H1 (cell line): ENCODE data around the gene ARHGEF19. TPM values are rescaled to one million over a fixed set of nuclear protein-coding genes. Genes with fewer than 3 reads are reported as not detected.

ENCODE experiments used
- CTCF ChIA-PET: fragments of 300-600 bp; sonication (Branson Sonifier 250); formaldehyde crosslinking; loops from one replicate; lab custom pipeline; 2021; ENCODE audit not compliant: partially characterized antibody; lab: Charles Lee
- POLR2A ChIA-PET: fragments of 300-600 bp; sonication (Branson Sonifier 250); formaldehyde crosslinking; loops from one replicate; lab custom pipeline; 2021; ENCODE audit warnings: inconsistent platforms; ENCODE audit not compliant: partially characterized antibody; lab: Charles Lee
- DNase-seq, 2 experiments: peaks; one replicate each; pipeline versions ENCODE4 v3.0.0 to v3.0.0-alpha.2; 2010 to 2022; ENCODE audit warnings: low spot score in 2 of 2, low read depth in 1 of 2, mixed read lengths in 1 of 2
- FAIRE-seq: peaks from 2 replicates; lab custom pipeline; 2011; peaks lifted over from hg19 to GRCh38; lab: Jason Lieb, UNC
- H2AFZ ChIP-seq: 2 replicates; pipeline ENCODE4 v1.8.1; 2012; ENCODE audit warnings: low read length, inconsistent platforms
- H2AK5ac ChIP-seq: 2 replicates; pipeline ENCODE4 v1.6.1; 2013; ENCODE audit warnings: low read depth, low read length
- H2BK120ac ChIP-seq: replicated peaks from 2 replicates; pipeline ENCODE3; 2013; ENCODE audit warnings: low read depth, low read length, inconsistent platforms
- H2BK12ac ChIP-seq: 2 replicates; pipeline ENCODE4 v1.6.1; 2013; ENCODE audit warnings: low read depth, low read length
- H2BK15ac ChIP-seq: 2 replicates; pipeline ENCODE4 v1.6.1; 2013; ENCODE audit warnings: low read length
- H2BK20ac ChIP-seq: 2 replicates; pipeline ENCODE4 v1.6.1; 2013; ENCODE audit warnings: low read length
- H2BK5ac ChIP-seq: 2 replicates; pipeline ENCODE4 v1.6.1; 2013; ENCODE audit warnings: low read depth, low read length
- H3K14ac ChIP-seq: 2 replicates; pipeline ENCODE4 v1.6.1; 2013; ENCODE audit warnings: inconsistent platforms; ENCODE audit not compliant: insufficient read length
- H3K18ac ChIP-seq: 2 replicates; pipeline ENCODE4 v1.6.1; 2013; ENCODE audit warnings: low read length; ENCODE audit errors: extremely low read depth
- H3K23ac ChIP-seq: 2 replicates; pipeline ENCODE4 v1.6.1; 2013; ENCODE audit warnings: inconsistent platforms; ENCODE audit not compliant: insufficient read length
- H3K23me2 ChIP-seq: 2 replicates; pipeline ENCODE4 v1.6.1; 2013; ENCODE audit warnings: low read depth, low read length
- H3K27ac ChIP-seq: 2 replicates; pipeline ENCODE4 v1.6.1; 2011; ENCODE audit warnings: low read depth, low read length, inconsistent platforms
- H3K27me3 ChIP-seq, 4 experiments: replicated peaks in 1 of 4; 1 replicate in 1 of 4; 2 replicates in 3 of 4; pipeline versions ENCODE4 v1.6.1 to v1.8.1; 2011 to 2013; ENCODE audit warnings: low read length in 3 of 4, mild to moderate bottlenecking in 3 of 4, inconsistent platforms in 2 of 4, mixed read lengths in 2 of 4, moderate library complexity in 1 of 4; ENCODE audit not compliant: control insufficient read depth in 3 of 4, insufficient read depth in 3 of 4; ENCODE audit errors: extremely low read depth in 1 of 4
- H3K36me3 ChIP-seq, 4 experiments: 2 replicates each; pipeline versions ENCODE4 v1.6.1 to v1.8.1; 2011 to 2013; ENCODE audit warnings: mild to moderate bottlenecking in 4 of 4, low read length in 3 of 4, moderate library complexity in 2 of 4, control low read depth in 1 of 4, inconsistent platforms in 1 of 4; ENCODE audit not compliant: insufficient read depth in 4 of 4, control insufficient read depth in 2 of 4
- H3K4ac ChIP-seq: replicated peaks from 2 replicates; pipeline ENCODE3; 2013; ENCODE audit warnings: low read length, low read depth, mixed read lengths, inconsistent platforms; ENCODE audit not compliant: insufficient read length
- H3K4me1 ChIP-seq, 4 experiments: replicated peaks in 1 of 4; 1 replicate in 1 of 4; 2 replicates in 3 of 4; pipeline versions ENCODE4 v1.6.1 to v1.8.1; 2011 to 2013; ENCODE audit warnings: low read length in 3 of 4, inconsistent platforms in 2 of 4, mixed read lengths in 1 of 4; ENCODE audit not compliant: insufficient read depth in 4 of 4, control insufficient read depth in 3 of 4
- H3K4me2 ChIP-seq, 2 experiments: 2 replicates each; pipeline versions ENCODE4 v1.6.1 to v1.8.1; 2011 to 2013; ENCODE audit warnings: low read depth in 2 of 2, low read length in 2 of 2, control low read depth in 1 of 2, inconsistent platforms in 1 of 2, mild to moderate bottlenecking in 1 of 2; ENCODE audit not compliant: insufficient read depth in 1 of 2
- H3K4me3 ChIP-seq, 4 experiments: fragments of 200-600, 300-600 bp in 1 of 4; sonication (generic), shearing (Covaris generic), sonication (Bioruptor Twin) in 1 of 4; 2 replicates each; pipeline versions ENCODE4 v1.5.1 to v1.8.1; 2011 to 2016; ENCODE audit warnings: low read length in 4 of 4, low read depth in 3 of 4, control low read depth in 2 of 4, inconsistent platforms in 2 of 4, mild to moderate bottlenecking in 2 of 4, mixed read lengths in 1 of 4, moderate library complexity in 1 of 4; ENCODE audit not compliant: insufficient read depth in 2 of 4; ENCODE audit errors: extremely low read depth in 1 of 4
- H3K56ac ChIP-seq: replicated peaks from 2 replicates; pipeline ENCODE3; 2013; ENCODE audit warnings: low read depth, mild to moderate bottlenecking, mixed read lengths, low read length, inconsistent platforms; ENCODE audit not compliant: insufficient read length
- H3K79me1 ChIP-seq: 2 replicates; pipeline ENCODE4 v1.6.1; 2013; ENCODE audit warnings: low read depth, low read length, control low read depth
- H3K79me2 ChIP-seq, 2 experiments: 2 replicates each; pipeline versions ENCODE4 v1.6.1 to v1.8.1; 2012 to 2013; ENCODE audit warnings: low read length in 2 of 2, mild to moderate bottlenecking in 2 of 2, inconsistent platforms in 1 of 2; ENCODE audit not compliant: insufficient read depth in 2 of 2, control insufficient read depth in 1 of 2
- H3K9ac ChIP-seq, 4 experiments: replicated peaks in 1 of 4; 1 replicate in 1 of 4; 2 replicates in 3 of 4; pipeline versions ENCODE4 v1.6.1 to v1.8.1; 2011 to 2013; ENCODE audit warnings: low read depth in 3 of 4, low read length in 3 of 4, control low read depth in 2 of 4, mild to moderate bottlenecking in 2 of 4, moderate library complexity in 2 of 4, inconsistent platforms in 1 of 4; ENCODE audit errors: extremely low read depth in 1 of 4
- H3K9me3 ChIP-seq, 2 experiments: 2 replicates each; pipeline versions ENCODE4 v1.6.1 to v1.8.1; 2012 to 2013; ENCODE audit warnings: mild to moderate bottlenecking in 2 of 2, moderate library complexity in 2 of 2, control low read depth in 1 of 2, inconsistent platforms in 1 of 2, low read depth in 1 of 2, low read length in 1 of 2, mixed read lengths in 1 of 2; ENCODE audit not compliant: insufficient read depth in 2 of 2
- H4K20me1 ChIP-seq, 2 experiments: replicated peaks in 1 of 2; 2 replicates each; pipeline versions ENCODE3 to v1.8.1; 2011 to 2013; ENCODE audit warnings: inconsistent platforms in 2 of 2, low read length in 2 of 2, mild to moderate bottlenecking in 1 of 2; ENCODE audit not compliant: insufficient read depth in 2 of 2, control insufficient read depth in 1 of 2
- H4K5ac ChIP-seq: 2 replicates; pipeline ENCODE4 v1.6.1; 2013; ENCODE audit warnings: low read length, low read depth, mixed read lengths, inconsistent platforms; ENCODE audit not compliant: insufficient read length
- H4K8ac ChIP-seq: 2 replicates; pipeline ENCODE4 v1.8.0; 2013; ENCODE audit warnings: mild to moderate bottlenecking, moderate library complexity, low read length, inconsistent platforms; ENCODE audit not compliant: insufficient read depth; ENCODE audit errors: extremely low read depth
- H4K91ac ChIP-seq: replicated peaks from 2 replicates; pipeline ENCODE3; 2013; ENCODE audit warnings: low read length, mixed read lengths, inconsistent platforms; ENCODE audit not compliant: insufficient read length
- CBX5 ChIP-seq: fragments of 300-800, 300-1000 bp; sonication (generic); IDR thresholded peaks from 2 replicates; pipeline ENCODE4 v1.7.1; 2016; ENCODE audit warnings: antibody characterized with exemption, low read length, low read depth
- EGR1 ChIP-seq: IDR thresholded peaks from 2 replicates; pipeline ENCODE4 v1.6.1; 2011; ENCODE audit warnings: low read depth, low read length, borderline replicate concordance
- GABPA ChIP-seq: IDR thresholded peaks from 2 replicates; pipeline ENCODE4 v1.6.1; 2011; ENCODE audit warnings: mild to moderate bottlenecking, low read length, moderate library complexity, borderline replicate concordance; ENCODE audit not compliant: insufficient read depth
- KDM5A ChIP-seq: fragments of 200-600 bp; IDR thresholded peaks from 2 replicates; pipeline ENCODE4 v1.7.1; 2012; ENCODE audit warnings: mild to moderate bottlenecking, low read length, inconsistent platforms, mixed read lengths
- POLR2AphosphoS5 ChIP-seq: IDR thresholded peaks from 2 replicates; pipeline ENCODE4 v1.6.1; 2011; ENCODE audit warnings: low read depth, low read length
- SP4 ChIP-seq: IDR thresholded peaks from 2 replicates; pipeline ENCODE4 v1.6.1; 2012; ENCODE audit warnings: low read length, inconsistent platforms
- TAF1 ChIP-seq: IDR thresholded peaks from 2 replicates; pipeline ENCODE4 v1.6.1; 2011; ENCODE audit warnings: mild to moderate bottlenecking, low read depth, low read length
- TAF7 ChIP-seq: optimal IDR thresholded peaks from 2 replicates; pipeline ENCODE3; 2011; ENCODE audit warnings: low read depth, mild to moderate bottlenecking, inconsistent platforms, low read length, moderate library complexity, borderline replicate concordance
- TBP ChIP-seq: IDR thresholded peaks from 2 replicates; pipeline ENCODE4 v1.6.1; 2011; ENCODE audit warnings: low read depth, low read length, improper control_type of control experiment
- TCF12 ChIP-seq: IDR thresholded peaks from 2 replicates; pipeline ENCODE4 v1.6.1; 2011; ENCODE audit warnings: low read depth, mild to moderate bottlenecking, low read length
- WGBS, 2 experiments: shearing (Covaris generic) in 1 of 2; methylation state at CpG; one replicate each; pipeline versions ENCODE4 v1.1.6 to v1.1.7; 2013 to 2015; ENCODE audit warnings: low lambda C conversion rate in 2 of 2, mixed read lengths in 2 of 2, inconsistent platforms in 1 of 2, low coverage in 1 of 2, missing lambda C conversion rate in 1 of 2; ENCODE audit not compliant: insufficient replicate concordance in 2 of 2, insufficient coverage in 1 of 2, insufficient read length in 1 of 2; ENCODE audit errors: extremely low coverage in 1 of 2, missing lambda C conversion rate in 1 of 2; 5-methylcytosine and 5-hydroxymethylcytosine counted together
- polyA plus RNA-seq, 7 experiments: library from polyadenylated mRNA; depleted of rRNA in 3 of 7; stranded (reverse) in 5 of 7; unstranded in 2 of 7; fragments of >200 nt in 5 of 7; fragments of 200-250 nt in 2 of 7; gene quantifications; 1 replicate in 5 of 7; 2 replicates in 1 of 7; 4 replicates in 1 of 7; pipeline versions ENCODE4 v1.2.1 to v1.2.3, GENCODE V29; 2011 to 2013; ENCODE audit warnings: missing spikeins in 2 of 7, mixed read lengths in 2 of 7
- total RNA-seq: library from RNA; stranded (reverse); fragmentation: NEBNext Ultra II Directional; extraction: Animal tissue kit (Norgen Biotek cat#: 25700); gene quantifications from 2 replicates; pipeline ENCODE4 v1.2.1, GENCODE V29; 2021
- TF ChIP-seq, protein P1 (sequence below): IDR thresholded peaks from 2 replicates; pipeline ENCODE4 v1.6.1; 2011; ENCODE audit warnings: low read length, improper control_type of control experiment

ARHGEF19 gene
- total and polyA plus RNA-seq, 2 of the 8 experiments (the other 6 are each of a cell fraction or from before 2014, with no cell fraction given): 47.5 to 56.4 TPM

GRCh38 chr1:16150508-16150907 is 61.9 kb downstream of the ARHGEF19 start:
- no peak overlapping the region for H3K23ac ChIP-seq
- H2BK15ac ChIP-seq: 0 out of 2 replicates have a peak overlapping the region, but pooled peaks have one; percentile 29
- no peak overlapping the region for H3K14ac ChIP-seq
- no peak overlapping the region for H3K4ac ChIP-seq
- H4K20me1 ChIP-seq: peaks cover 10 to 22% of the 10 kb centered on the region in 2 experiments
- peaks cover 11% of the 10 kb centered on the region for H3K79me1 ChIP-seq
- H4K5ac ChIP-seq: no peak overlapping the region
- H2BK5ac ChIP-seq: peak overlapping the region; percentile 94; the same call in 1 of the 2 replicates
- FAIRE-seq: no peak
- 0 out of 2 replicates have a peak overlapping the region, but pooled peaks have one; percentile 78 for H2BK12ac ChIP-seq
- H2AK5ac ChIP-seq: no peak overlapping the region; the same call in 1 of the 2 replicates
- no peak overlapping the region for H3K4me2 ChIP-seq
- H3K9ac ChIP-seq: no peak overlapping the region
- H3K18ac ChIP-seq: no peak overlapping the region
- no peak overlapping the region for H2BK120ac ChIP-seq
- H3K36me3 ChIP-seq: peaks cover 4 to 23% (median 17%) of the 10 kb centered on the region in 4 experiments; a peak in 7 of 8 replicates
- DNase-seq: no peak
- ChIA-PET CTCF (interaction anchor here (0.8 to 14.5 kb wide), 9 partner anchors 10 to 84 kb away, joined by 3 to 202 read pairs (median 5); no protein-coding TSS in a partner anchor), POLR2A (interaction anchor here (0.7 to 8.4 kb wide), 6 partner anchors 15 to 105 kb away, joined by 3 to 104 read pairs (median 4); no protein-coding TSS in a partner anchor)
- no peaks in the 10 kb centered on the region for H3K9me3 ChIP-seq
- no peak overlapping the region for H2BK20ac ChIP-seq
- peaks cover 15 to 53% (median 41%) of the 10 kb centered on the region in 4 experiments for H3K4me1 ChIP-seq
- 83% methylated on average over 6 of the region's 6 CpGs; no CpG with 5 or more reads in 1 of the 2 experiments for WGBS, 2 experiments
- H3K79me2 ChIP-seq: peaks cover 9 to 79% of the 10 kb centered on the region in 2 experiments; a peak in 3 of 4 replicates
- no peak overlapping the region for H3K56ac ChIP-seq
- H3K27ac ChIP-seq: no peak overlapping the region
- peaks cover 7% of the 10 kb centered on the region; the same call in 1 of the 2 replicates for H3K23me2 ChIP-seq
- TF ChIP-seq EGR1 (no peak), POLR2AphosphoS5 (no peak), GABPA (no peak), TBP (no peak), TAF7 (no peak), KDM5A (no peak), CBX5 (no peak), TAF1 (no peak), SP4 (no peak), TCF12 (no peak)
- TF ChIP-seq, protein P1, sequence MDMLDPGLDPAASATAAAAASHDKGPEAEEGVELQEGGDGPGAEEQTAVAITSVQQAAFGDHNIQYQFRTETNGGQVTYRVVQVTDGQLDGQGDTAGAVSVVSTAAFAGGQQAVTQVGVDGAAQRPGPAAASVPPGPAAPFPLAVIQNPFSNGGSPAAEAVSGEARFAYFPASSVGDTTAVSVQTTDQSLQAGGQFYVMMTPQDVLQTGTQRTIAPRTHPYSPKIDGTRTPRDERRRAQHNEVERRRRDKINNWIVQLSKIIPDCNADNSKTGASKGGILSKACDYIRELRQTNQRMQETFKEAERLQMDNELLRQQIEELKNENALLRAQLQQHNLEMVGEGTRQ: no peak
- H3K4me3 ChIP-seq: no peak overlapping the region
- H3K27me3 ChIP-seq: no peaks in the 10 kb centered on the region
- H2AFZ ChIP-seq: no peak overlapping the region
- no peak overlapping the region for H4K91ac ChIP-seq
- no peak overlapping the region for H4K8ac ChIP-seq
